H9 (cell line): ENCODE results near the gene SLC51A. TPM values are rescaled to one million over a fixed set of nuclear protein-coding genes. Genes with fewer than 3 reads are reported as not detected.

Experiments used
- DNase-seq: peaks from one replicate; pipeline ENCODE4 v3.0.0-alpha.2; 2017
- H2AFZ ChIP-seq: one replicate; pipeline ENCODE4 v1.6.1; 2013; ENCODE audit warnings: mild to moderate bottlenecking, low read length, control low read depth, moderate library complexity
- H2AK5ac ChIP-seq: 2 replicates; pipeline ENCODE4 v1.6.1; 2013; ENCODE audit warnings: low read length, control low read depth, mixed read lengths; ENCODE audit not compliant: insufficient read length
- H2BK120ac ChIP-seq: one replicate; pipeline ENCODE4 v1.6.1; 2013; ENCODE audit warnings: low read depth, mild to moderate bottlenecking, low read length, control low read depth, inconsistent platforms; ENCODE audit not compliant: poor library complexity, severe bottlenecking
- H2BK12ac ChIP-seq: 2 replicates; pipeline ENCODE4 v1.6.1; 2013; ENCODE audit warnings: low read length, control low read depth, mixed read lengths, low read depth; ENCODE audit not compliant: insufficient read length
- H2BK15ac ChIP-seq: 2 replicates; pipeline ENCODE4 v1.6.1; 2013; ENCODE audit warnings: low read depth, low read length, control low read depth
- H2BK20ac ChIP-seq: one replicate; pipeline ENCODE4 v1.6.1; 2013; ENCODE audit warnings: low read depth, mild to moderate bottlenecking, low read length, control low read depth, inconsistent platforms; ENCODE audit not compliant: poor library complexity, severe bottlenecking
- H2BK5ac ChIP-seq: 2 replicates; pipeline ENCODE4 v1.6.1; 2013; ENCODE audit warnings: low read length, control low read depth, mixed read lengths; ENCODE audit not compliant: insufficient read length
- H3K14ac ChIP-seq: 2 replicates; pipeline ENCODE4 v1.6.1; 2013; ENCODE audit warnings: low read length, control low read depth; ENCODE audit not compliant: insufficient read depth
- H3K18ac ChIP-seq: 2 replicates; pipeline ENCODE4 v1.6.1; 2013; ENCODE audit warnings: low read depth, mild to moderate bottlenecking, mixed read lengths, low read length, control low read depth; ENCODE audit not compliant: insufficient read length
- H3K23ac ChIP-seq: 2 replicates; pipeline ENCODE4 v1.6.1; 2013; ENCODE audit warnings: low read length, control low read depth, mixed read lengths, low read depth; ENCODE audit not compliant: insufficient read length
- H3K23me2 ChIP-seq: 2 replicates; pipeline ENCODE4 v1.6.1; 2013; ENCODE audit warnings: low read depth, mild to moderate bottlenecking, mixed read lengths, low read length, control low read depth; ENCODE audit not compliant: insufficient read length, poor library complexity, severe bottlenecking
- H3K27ac ChIP-seq: 2 replicates; pipeline ENCODE4 v1.5.1; 2013; ENCODE audit warnings: low read length, control low read depth, mixed read lengths, low read depth; ENCODE audit not compliant: insufficient read length
- H3K27me3 ChIP-seq: 2 replicates; pipeline ENCODE4 v1.6.1; 2013; ENCODE audit warnings: low read length, control low read depth, inconsistent platforms; ENCODE audit not compliant: insufficient read depth
- H3K4ac ChIP-seq: 2 replicates; pipeline ENCODE4 v1.6.1; 2013; ENCODE audit warnings: low read depth, mild to moderate bottlenecking, control low read depth, inconsistent platforms, low read length, moderate library complexity
- H3K4me1 ChIP-seq: 2 replicates; pipeline ENCODE4 v1.6.1; 2013; ENCODE audit warnings: low read length, control low read depth, inconsistent platforms; ENCODE audit not compliant: insufficient read depth
- H3K4me2 ChIP-seq: 2 replicates; pipeline ENCODE4 v1.6.1; 2013; ENCODE audit warnings: low read length, control low read depth, mixed read lengths; ENCODE audit not compliant: insufficient read length, insufficient read depth
- H3K56ac ChIP-seq: 2 replicates; pipeline ENCODE4 v1.6.1; 2013; ENCODE audit warnings: low read depth, mild to moderate bottlenecking, mixed read lengths, low read length, control low read depth; ENCODE audit not compliant: insufficient read length
- H3K79me1 ChIP-seq: 2 replicates; pipeline ENCODE4 v1.6.1; 2013; ENCODE audit warnings: low read depth, mild to moderate bottlenecking, moderate library complexity, low read length, control low read depth, inconsistent platforms; ENCODE audit not compliant: insufficient read depth, poor library complexity, severe bottlenecking
- H3K79me2 ChIP-seq: 2 replicates; pipeline ENCODE4 v1.6.1; 2013; ENCODE audit warnings: low read length, control low read depth, inconsistent platforms; ENCODE audit not compliant: insufficient read depth
- H3K9ac ChIP-seq: 2 replicates; pipeline ENCODE4 v1.6.1; 2013; ENCODE audit warnings: low read length, control low read depth, mixed read lengths; ENCODE audit not compliant: insufficient read length; ENCODE audit errors: extremely low read depth
- H3K9me3 ChIP-seq: one replicate; pipeline ENCODE4 v1.6.1; 2013; ENCODE audit warnings: low read depth, low read length, inconsistent platforms; ENCODE audit not compliant: control insufficient read depth
- H3T11ph ChIP-seq: one replicate; pipeline ENCODE4 v1.6.1; 2013; ENCODE audit warnings: mild to moderate bottlenecking, low read length, control low read depth, inconsistent platforms
- H4K20me1 ChIP-seq: one replicate; pipeline ENCODE4 v1.6.1; 2013; ENCODE audit not compliant: control insufficient read depth, insufficient read length, insufficient read depth
- H4K5ac ChIP-seq: 2 replicates; pipeline ENCODE4 v1.6.1; 2013; ENCODE audit warnings: low read depth, mild to moderate bottlenecking, mixed read lengths, low read length, control low read depth; ENCODE audit not compliant: insufficient read length
- H4K8ac ChIP-seq: replicated peaks from 2 replicates; pipeline ENCODE4 v1.6.1; 2013; ENCODE audit warnings: low read length, control low read depth, mixed read lengths, low read depth; ENCODE audit not compliant: insufficient read length
- H4K91ac ChIP-seq: 2 replicates; pipeline ENCODE4 v1.6.1; 2013; ENCODE audit warnings: low read depth, mild to moderate bottlenecking, moderate library complexity, mixed read lengths, low read length, control low read depth; ENCODE audit not compliant: insufficient read length
- H3K27ac Mint-ChIP-seq, 3 experiments: 2 replicates in 2 of 3; 3 replicates in 1 of 3; pipeline ENCODE4 v1.8.0; 2020 to 2021; ENCODE audit warnings: mixed read lengths in 3 of 3, mild to moderate bottlenecking in 1 of 3, moderate library complexity in 1 of 3
- H3K27me3 Mint-ChIP-seq: 2 replicates; pipeline ENCODE4 v1.8.0; 2021; ENCODE audit warnings: low read depth, mild to moderate bottlenecking, moderate library complexity, mixed read lengths
- H3K36me3 Mint-ChIP-seq, 3 experiments: 2 replicates in 2 of 3; 3 replicates in 1 of 3; pipeline ENCODE4 v1.8.0; 2020 to 2021; ENCODE audit warnings: low read depth in 3 of 3, mixed read lengths in 3 of 3; ENCODE audit not compliant: insufficient read depth in 1 of 3
- H3K4me1 Mint-ChIP-seq, 2 experiments: 2 replicates each; pipeline ENCODE4 v1.8.0; 2020; ENCODE audit warnings: mixed read lengths in 2 of 2
- H3K4me3 Mint-ChIP-seq, 2 experiments: 2 replicates in 1 of 2; 3 replicates in 1 of 2; pipeline ENCODE4 v1.8.0; 2020 to 2021; ENCODE audit warnings: mild to moderate bottlenecking in 2 of 2, mixed read lengths in 2 of 2, moderate library complexity in 1 of 2
- H3K9me3 Mint-ChIP-seq, 2 experiments: 2 replicates in 1 of 2; 3 replicates in 1 of 2; pipeline ENCODE4 v1.8.0; 2020; ENCODE audit warnings: mild to moderate bottlenecking in 2 of 2, mixed read lengths in 2 of 2, moderate library complexity in 1 of 2
- CTCF ChIP-seq: fragments of 200-600 bp; sonication (generic); conservative IDR thresholded peaks from 3 replicates; pipeline ENCODE4 v1.8.0; 2021; ENCODE audit warnings: antibody characterized with exemption, mild to moderate bottlenecking
- WGBS: extraction: QIAGEN DNeasy Blood & Tissue Kit; methylation state at CpG from one replicate; pipeline ENCODE4 v1.1.7; 2013; ENCODE audit warnings: missing lambda C conversion rate, low lambda C conversion rate, mixed read lengths; ENCODE audit not compliant: insufficient read length; ENCODE audit errors: extremely low coverage; 5-methylcytosine and 5-hydroxymethylcytosine counted together
- total RNA-seq: library from RNA; stranded (reverse); gene quantifications from 2 replicates; pipeline ENCODE4 v1.2.1, GENCODE V29; 2021

Gene SLC51A
- total RNA-seq, 1 experiment from 2014 or later = 5.6 TPM

- WGBS = no CpG with 5 or more reads among the region's 12 CpGs
Observed at GRCh38 chr3:196273655-196274054, 57.3 kb downstream of the SLC51A start.

More at GRCh38 chr3:196273655-196274054, 57.3 kb downstream of the SLC51A start:
- no peak overlapping the region for H2BK15ac ChIP-seq
- H3K18ac ChIP-seq = no peak overlapping the region
- no peak overlapping the region for H3K23ac ChIP-seq
- H3K23me2 ChIP-seq = no peaks in the 10 kb centered on the region
- no peak overlapping the region for H3T11ph ChIP-seq
- H3K9me3 ChIP-seq = peaks cover 6% of the 10 kb centered on the region
- TF ChIP-seq CTCF = no peak
- no peak overlapping the region for H2BK12ac ChIP-seq
- H2AFZ ChIP-seq = no peak overlapping the region
- H3K4me1 ChIP-seq = no peaks in the 10 kb centered on the region
- no peaks in the 10 kb centered on the region; the same call in 1 of the 2 replicates for H3K79me2 ChIP-seq
- Mint-ChIP-seq H3K4me1 (peaks cover 0 to 5% of the 10 kb centered on the region in 2 experiments; a peak in 1 of 4 replicates), H3K27me3 (no peaks in the 10 kb centered on the region), H3K36me3 (peaks cover 16 to 40% (median 24%) of the 10 kb centered on the region in 3 experiments; a peak in 6 of 7 replicates), H3K9me3 (peaks cover 8 to 9% of the 10 kb centered on the region in 2 experiments; a peak in 4 of 5 replicates), H3K4me3 (no peak overlapping the region), H3K27ac (peak overlapping the region in 2 of 3 experiments; percentile 53 to 56; a peak in 2 of 7 replicates)
- H4K8ac ChIP-seq = no peak overlapping the region
- H3K27ac ChIP-seq = no peak overlapping the region
- H3K9ac ChIP-seq = no peak overlapping the region
- no peak overlapping the region for H2BK20ac ChIP-seq
- no peak overlapping the region for H3K4ac ChIP-seq
- no peaks in the 10 kb centered on the region for H3K27me3 ChIP-seq
- no peak overlapping the region for H3K56ac ChIP-seq
- no peaks in the 10 kb centered on the region for H4K20me1 ChIP-seq
- H3K79me1 ChIP-seq = peaks cover 3% of the 10 kb centered on the region
- H2BK120ac ChIP-seq = no peak overlapping the region
- H4K5ac ChIP-seq = no peak overlapping the region
- H3K14ac ChIP-seq = no peak overlapping the region
- H4K91ac ChIP-seq = no peak overlapping the region
- H3K4me2 ChIP-seq = no peak overlapping the region
- no peak overlapping the region for H2AK5ac ChIP-seq
- H2BK5ac ChIP-seq = no peak overlapping the region
- peak; percentile 97 for DNase-seq
